HCT116 (cell line): ENCODE measurements around the gene ZRANB1. TPM values are rescaled to one million over a fixed set of nuclear protein-coding genes. Genes with fewer than 3 reads are reported as not detected.

Experiments
- ATAC-seq: fragments of 200-7000 bp; cut with Tn5 transposase; 2 replicates; pipeline ENCODE4 v1.9.1; 2020; ENCODE audit warnings: mild to moderate bottlenecking, moderate library complexity
- BruUV-seq: library from RNA; stranded (reverse); fragments of 400-500 nt; replicated peaks from 2 replicates; lab custom pipeline; 2021; lab: Mats Ljungman, UMichigan
- CTCF ChIA-PET: fragments of 300-600 bp; sonication (Branson Sonifier 250); formaldehyde crosslinking; loops from one replicate; lab custom pipeline; 2021; ENCODE audit warnings: antibody characterized with exemption; lab: Charles Lee
- POLR2A ChIA-PET: fragments of 300-600, 350-600 bp; sonication (Branson Sonifier 250); formaldehyde crosslinking; loops from one replicate; lab custom pipeline; 2021; ENCODE audit warnings: antibody characterized with exemption; lab: Charles Lee
- RAD21 ChIA-PET, 2 experiments: fragments of 300-600 bp; sonication (Branson Sonifier 250); formaldehyde crosslinking; loops; one replicate each; lab custom pipeline; 2023; ENCODE audit warnings: low total read pairs in 2 of 2; ENCODE audit not compliant: uncharacterized antibody in 2 of 2, unreplicated experiment in 2 of 2, low non-redundant PET in 1 of 2; lab: Charles Lee
- DNase-seq: peaks from one replicate; pipeline ENCODE4 v3.0.0-alpha.2; 2010; ENCODE audit warnings: low read depth, low spot score
- H2AFZ ChIP-seq: fragments of 200-600 bp; shearing (Covaris generic), sonication (generic); 2 replicates; pipeline ENCODE4 v1.6.1; 2017; ENCODE audit warnings: low read depth, mixed run types, mixed read lengths, antibody characterized with exemption, low read length; ENCODE audit not compliant: poor library complexity, severe bottlenecking
- H3K27ac ChIP-seq: 2 replicates; pipeline ENCODE4 v1.5.1; 2012; ENCODE audit warnings: low read depth, low read length
- H3K27me3 ChIP-seq: fragments of 200-600 bp; sonication (generic); 2 replicates; pipeline ENCODE4 v1.6.1; 2016; ENCODE audit warnings: mixed run types, low read length, mixed read lengths; ENCODE audit not compliant: insufficient read depth
- H3K36me3 ChIP-seq, 2 experiments: fragments of 200-500 bp in 1 of 2; fragments of 200-600 bp in 1 of 2; sonication (Bioruptor generic) in 1 of 2; sonication (generic) in 1 of 2; 2 replicates each; pipeline versions ENCODE4 v1.5.1 to v1.6.1; 2014 to 2016; ENCODE audit warnings: low read length in 2 of 2, inconsistent platforms in 1 of 2, mixed read lengths in 1 of 2, mixed run types in 1 of 2; ENCODE audit not compliant: insufficient read depth in 2 of 2, control insufficient read depth in 1 of 2
- H3K4me1 ChIP-seq, 2 experiments: fragments of 200-600 bp in 1 of 2; sonication (generic) in 1 of 2; 2 replicates each; pipeline versions ENCODE4 v1.5.1 to v1.6.1; 2012 to 2017; ENCODE audit warnings: low read length in 2 of 2, inconsistent platforms in 1 of 2, mild to moderate bottlenecking in 1 of 2, mixed read lengths in 1 of 2, mixed run types in 1 of 2, moderate library complexity in 1 of 2; ENCODE audit not compliant: insufficient read depth in 2 of 2, control insufficient read depth in 1 of 2
- H3K4me2 ChIP-seq: fragments of 200-600 bp; sonication (generic); 2 replicates; pipeline ENCODE4 v1.6.1; 2017; ENCODE audit warnings: mixed run types, low read length, mixed read lengths
- H3K4me3 ChIP-seq, 2 experiments: fragments of 200-600 bp in 1 of 2; sonication (generic) in 1 of 2; replicated peaks in 1 of 2; 2 replicates each; pipeline ENCODE4 v1.5.1; 2011 to 2016; ENCODE audit warnings: low read length in 2 of 2, control low read depth in 1 of 2, low read depth in 1 of 2, mild to moderate bottlenecking in 1 of 2, mixed read lengths in 1 of 2, mixed run types in 1 of 2
- H3K79me2 ChIP-seq: fragments of 200-600 bp; sonication (generic); 2 replicates; pipeline ENCODE4 v1.6.1; 2017; ENCODE audit warnings: mild to moderate bottlenecking, mixed run types, low read length, moderate library complexity, mixed read lengths; ENCODE audit not compliant: insufficient read depth
- H3K9ac ChIP-seq: fragments of 200-600 bp; sonication (generic); 2 replicates; pipeline ENCODE4 v1.6.1; 2016; ENCODE audit warnings: low read length, mixed read lengths
- H3K9me2 ChIP-seq: fragments of 200-600 bp; sonication (generic), shearing (Covaris generic); 2 replicates; pipeline ENCODE4 v1.6.1; 2017; ENCODE audit warnings: mixed run types, mild to moderate bottlenecking, moderate library complexity; ENCODE audit not compliant: insufficient read depth
- H3K9me3 ChIP-seq, 2 experiments: fragments of 200-500 bp in 1 of 2; fragments of 200-600 bp in 1 of 2; sonication (Bioruptor generic) in 1 of 2; sonication (generic) in 1 of 2; 2 replicates each; pipeline ENCODE4 v1.6.1; 2014 to 2017; ENCODE audit warnings: low read length in 2 of 2, mixed read lengths in 2 of 2, inconsistent platforms in 1 of 2, low read depth in 1 of 2, mild to moderate bottlenecking in 1 of 2, mixed run types in 1 of 2, moderate library complexity in 1 of 2; ENCODE audit not compliant: control insufficient read depth in 1 of 2, insufficient read depth in 1 of 2
- H4K20me1 ChIP-seq: fragments of 200-600 bp; sonication (generic), shearing (Covaris generic); 2 replicates; pipeline ENCODE4 v1.6.1; 2017; ENCODE audit warnings: mixed run types, mild to moderate bottlenecking, moderate library complexity; ENCODE audit not compliant: insufficient read depth
- CBX3 ChIP-seq: IDR thresholded peaks from 2 replicates; pipeline ENCODE4 v1.6.1; 2012; ENCODE audit warnings: low read depth
- CEBPB ChIP-seq: IDR thresholded peaks from 2 replicates; pipeline ENCODE4 v1.6.1; 2012; ENCODE audit warnings: low read depth
- CTCF ChIP-seq, 3 experiments: fragments of 200-600 bp in 1 of 3; sonication (generic) in 1 of 3; IDR thresholded peaks in 2 of 3; conservative IDR thresholded peaks in 1 of 3; 2 replicates each; pipeline ENCODE4 v1.5.1; 2012 to 2017; ENCODE audit warnings: low read depth in 2 of 3, low read length in 2 of 3, antibody characterized with exemption in 1 of 3, borderline replicate concordance in 1 of 3, control low read depth in 1 of 3, mild to moderate bottlenecking in 1 of 3, mixed read lengths in 1 of 3, mixed run types in 1 of 3, moderate library complexity in 1 of 3; ENCODE audit not compliant: insufficient read depth in 1 of 3
- EGR1 ChIP-seq: IDR thresholded peaks from 2 replicates; pipeline ENCODE4 v1.6.1; 2012; ENCODE audit warnings: low read depth
- EZH2 ChIP-seq: fragments of 200-600 bp; sonication (generic); IDR thresholded peaks from 2 replicates; pipeline ENCODE4 v1.6.1; 2017; ENCODE audit warnings: antibody characterized with exemption, mixed run types
- JUND ChIP-seq: IDR thresholded peaks from 2 replicates; pipeline ENCODE4 v1.6.1; 2012
- SP1 ChIP-seq: IDR thresholded peaks from 2 replicates; pipeline ENCODE4 v1.6.1; 2012; ENCODE audit warnings: low read depth
- SRF ChIP-seq: IDR thresholded peaks from 2 replicates; pipeline ENCODE4 v1.6.1; 2012; ENCODE audit warnings: low read depth
- TCF7L2 ChIP-seq: IDR thresholded peaks from 2 replicates; pipeline ENCODE4 v1.7.0; 2011; ENCODE audit warnings: borderline replicate concordance, inconsistent platforms; ENCODE audit not compliant: insufficient read depth, insufficient read length; ENCODE audit errors: extremely low read depth
- ZFX ChIP-seq: fragments of 450-650 bp; IDR thresholded peaks from 2 replicates; pipeline ENCODE4 v1.6.1; 2017
- ZNF274 ChIP-seq: fragments of 200-500 bp; sonication (Bioruptor generic); IDR thresholded peaks from 2 replicates; pipeline ENCODE4 v1.6.1; 2014; ENCODE audit warnings: mild to moderate bottlenecking, low read depth, low read length, inconsistent platforms
- intact Hi-C: fragments of 100-400 bp; cut with micrococcal nuclease; formaldehyde crosslinking; loops from 2 replicates; pipeline ENCODE4 v1.10.0; 2022
- total RNA-seq: library from RNA; stranded (reverse); gene quantifications from one replicate; pipeline ENCODE4 v1.2.1, GENCODE V29; 2021; ENCODE audit not compliant: unreplicated experiment
- TF ChIP-seq, protein P1 (sequence below): IDR thresholded peaks from 2 replicates; pipeline ENCODE4 v1.6.1; 2012; ENCODE audit warnings: low read depth
- TF ChIP-seq, protein P2 (sequence below): IDR thresholded peaks from 2 replicates; pipeline ENCODE4 v1.6.1; 2011; ENCODE audit warnings: mild to moderate bottlenecking, low read length, moderate library complexity; ENCODE audit not compliant: insufficient replicate concordance; ENCODE audit errors: extremely low read depth
- TF ChIP-seq, protein P3 (sequence below): IDR thresholded peaks from 2 replicates; pipeline ENCODE4 v1.6.1; 2012

The ZRANB1 gene
- total RNA-seq, 1 experiment from 2014 or later, result 23.9 TPM

DNA sequence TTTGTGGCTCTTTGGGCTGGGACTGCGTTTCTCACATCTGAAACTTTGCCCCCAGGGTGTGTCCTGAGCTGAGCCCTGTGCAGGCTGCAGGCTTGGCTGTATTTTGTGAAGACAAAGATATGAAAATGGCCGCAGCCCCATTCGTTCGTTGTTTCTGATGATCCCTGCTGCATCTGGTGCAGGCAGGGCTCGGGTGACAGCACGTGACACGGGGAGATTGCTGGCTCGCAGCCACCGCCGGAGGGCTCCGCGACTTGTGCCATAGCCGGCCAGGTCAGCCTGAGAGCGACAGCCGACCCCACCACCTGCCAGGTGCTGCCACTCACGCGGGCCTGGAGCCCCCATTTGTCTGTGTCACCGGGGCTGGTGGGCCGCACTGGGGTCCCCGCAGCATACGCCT, 81.3 kb downstream of the ZRANB1 start:
- intact Hi-C loops, result no loop called here
- RAD21 ChIA-PET, result no interaction called here
- TF ChIP-seq, protein P1, sequence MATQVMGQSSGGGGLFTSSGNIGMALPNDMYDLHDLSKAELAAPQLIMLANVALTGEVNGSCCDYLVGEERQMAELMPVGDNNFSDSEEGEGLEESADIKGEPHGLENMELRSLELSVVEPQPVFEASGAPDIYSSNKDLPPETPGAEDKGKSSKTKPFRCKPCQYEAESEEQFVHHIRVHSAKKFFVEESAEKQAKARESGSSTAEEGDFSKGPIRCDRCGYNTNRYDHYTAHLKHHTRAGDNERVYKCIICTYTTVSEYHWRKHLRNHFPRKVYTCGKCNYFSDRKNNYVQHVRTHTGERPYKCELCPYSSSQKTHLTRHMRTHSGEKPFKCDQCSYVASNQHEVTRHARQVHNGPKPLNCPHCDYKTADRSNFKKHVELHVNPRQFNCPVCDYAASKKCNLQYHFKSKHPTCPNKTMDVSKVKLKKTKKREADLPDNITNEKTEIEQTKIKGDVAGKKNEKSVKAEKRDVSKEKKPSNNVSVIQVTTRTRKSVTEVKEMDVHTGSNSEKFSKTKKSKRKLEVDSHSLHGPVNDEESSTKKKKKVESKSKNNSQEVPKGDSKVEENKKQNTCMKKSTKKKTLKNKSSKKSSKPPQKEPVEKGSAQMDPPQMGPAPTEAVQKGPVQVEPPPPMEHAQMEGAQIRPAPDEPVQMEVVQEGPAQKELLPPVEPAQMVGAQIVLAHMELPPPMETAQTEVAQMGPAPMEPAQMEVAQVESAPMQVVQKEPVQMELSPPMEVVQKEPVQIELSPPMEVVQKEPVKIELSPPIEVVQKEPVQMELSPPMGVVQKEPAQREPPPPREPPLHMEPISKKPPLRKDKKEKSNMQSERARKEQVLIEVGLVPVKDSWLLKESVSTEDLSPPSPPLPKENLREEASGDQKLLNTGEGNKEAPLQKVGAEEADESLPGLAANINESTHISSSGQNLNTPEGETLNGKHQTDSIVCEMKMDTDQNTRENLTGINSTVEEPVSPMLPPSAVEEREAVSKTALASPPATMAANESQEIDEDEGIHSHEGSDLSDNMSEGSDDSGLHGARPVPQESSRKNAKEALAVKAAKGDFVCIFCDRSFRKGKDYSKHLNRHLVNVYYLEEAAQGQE, result no peak
- TF ChIP-seq CBX3 (no peak), CEBPB (no peak), EGR1 (no peak), SP1 (no peak), SRF (no peak), ZNF274 (no peak), EZH2 (no peak), TCF7L2 (no peak), CTCF (IDR thresholded peaks at IDR 0.05 in 2 of 3, conservative IDR thresholded peaks at IDR 0.05 in 1 of 3; ENCODE audit: borderline replicate concordance in 1 of 3, insufficient read depth in 1 of 3, low read depth in 2 of 3, low read length in 2 of 3) (no peak), ZFX (no peak), JUND (no peak)
- TF ChIP-seq, protein P2, sequence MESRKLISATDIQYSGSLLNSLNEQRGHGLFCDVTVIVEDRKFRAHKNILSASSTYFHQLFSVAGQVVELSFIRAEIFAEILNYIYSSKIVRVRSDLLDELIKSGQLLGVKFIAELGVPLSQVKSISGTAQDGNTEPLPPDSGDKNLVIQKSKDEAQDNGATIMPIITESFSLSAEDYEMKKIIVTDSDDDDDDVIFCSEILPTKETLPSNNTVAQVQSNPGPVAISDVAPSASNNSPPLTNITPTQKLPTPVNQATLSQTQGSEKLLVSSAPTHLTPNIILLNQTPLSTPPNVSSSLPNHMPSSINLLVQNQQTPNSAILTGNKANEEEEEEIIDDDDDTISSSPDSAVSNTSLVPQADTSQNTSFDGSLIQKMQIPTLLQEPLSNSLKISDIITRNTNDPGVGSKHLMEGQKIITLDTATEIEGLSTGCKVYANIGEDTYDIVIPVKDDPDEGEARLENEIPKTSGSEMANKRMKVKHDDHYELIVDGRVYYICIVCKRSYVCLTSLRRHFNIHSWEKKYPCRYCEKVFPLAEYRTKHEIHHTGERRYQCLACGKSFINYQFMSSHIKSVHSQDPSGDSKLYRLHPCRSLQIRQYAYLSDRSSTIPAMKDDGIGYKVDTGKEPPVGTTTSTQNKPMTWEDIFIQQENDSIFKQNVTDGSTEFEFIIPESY, result no peak
- TF ChIP-seq, protein P3, sequence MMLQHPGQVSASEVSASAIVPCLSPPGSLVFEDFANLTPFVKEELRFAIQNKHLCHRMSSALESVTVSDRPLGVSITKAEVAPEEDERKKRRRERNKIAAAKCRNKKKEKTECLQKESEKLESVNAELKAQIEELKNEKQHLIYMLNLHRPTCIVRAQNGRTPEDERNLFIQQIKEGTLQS, result no peak
- TF ChIP-seq, all 23 proteins: peak for 0
- Histone ChIP-seq H4K20me1 (0 out of 2 replicates have a peak, but pooled peaks cover 8% of the 10 kb centered on the region), H3K9ac (no peak overlapping the region), H3K27me3 (no peaks in the 10 kb centered on the region), H2AFZ (no peak overlapping the region), H3K4me3 (no peak overlapping the region), H3K4me1 (no peaks in the 10 kb centered on the region), H3K9me2 (no peaks in the 10 kb centered on the region), H3K4me2 (no peak overlapping the region), H3K36me3 (peaks cover 5% of the 10 kb centered on the region in 2 experiments; a peak in 2 of 4 replicates), H3K79me2 (peaks cover 76% of the 10 kb centered on the region), H3K9me3 (no peaks in the 10 kb centered on the region), H3K27ac (no peak overlapping the region)
- ATAC-seq, result no peak
- BruUV-seq, result no TSS peak
- ChIA-PET POLR2A (no interaction called here), CTCF (no interaction called here)
- no peak for DNase-seq
